Hepatocyte (in vitro differentiated cells): ENCODE data around the gene HYAL2.

Experiments
- EZH2 ChIP-seq: fragments of 200-600 bp; sonication (generic); IDR thresholded peaks from 2 replicates; pipeline ENCODE4 v1.6.1; 2016; ENCODE audit warnings: antibody characterized with exemption, mild to moderate bottlenecking, borderline replicate concordance
- EZH2phosphoT487 ChIP-seq: fragments of 200-600 bp; sonication (generic); IDR thresholded peaks from one replicate; pipeline ENCODE4 v1.6.1; 2018; ENCODE audit warnings: antibody characterized with exemption, mild to moderate bottlenecking, low read depth, moderate library complexity; ENCODE audit not compliant: unreplicated experiment, severe bottlenecking
- TF ChIP-seq, protein P1 (sequence below): fragments of 200-600 bp; sonication (generic); IDR thresholded peaks from 2 replicates; pipeline ENCODE4 v1.5.1; 2016; ENCODE audit warnings: antibody characterized with exemption, mild to moderate bottlenecking; ENCODE audit not compliant: poor library complexity

DNA sequence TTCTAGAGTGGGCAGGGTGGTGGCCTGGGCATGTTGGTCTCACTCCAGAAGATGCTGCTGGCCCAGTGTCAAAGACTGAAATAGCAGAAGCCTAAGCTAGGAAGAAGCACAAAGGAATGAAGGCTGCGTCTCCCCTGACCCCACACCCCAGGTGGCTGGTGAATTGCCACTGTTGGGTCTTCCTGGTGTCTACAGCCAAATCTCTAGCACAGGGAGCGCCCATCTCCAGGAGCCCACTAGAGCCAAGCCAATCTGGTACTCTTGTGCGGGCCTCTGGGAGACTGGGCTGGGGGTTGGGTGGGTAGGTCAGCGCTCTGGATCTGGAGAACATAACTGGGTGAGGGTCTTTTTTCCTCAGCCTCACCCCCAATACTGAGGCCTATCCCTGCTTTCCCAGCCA lies 4.6 kb upstream of the HYAL2 start:
- TF ChIP-seq, protein P1, sequence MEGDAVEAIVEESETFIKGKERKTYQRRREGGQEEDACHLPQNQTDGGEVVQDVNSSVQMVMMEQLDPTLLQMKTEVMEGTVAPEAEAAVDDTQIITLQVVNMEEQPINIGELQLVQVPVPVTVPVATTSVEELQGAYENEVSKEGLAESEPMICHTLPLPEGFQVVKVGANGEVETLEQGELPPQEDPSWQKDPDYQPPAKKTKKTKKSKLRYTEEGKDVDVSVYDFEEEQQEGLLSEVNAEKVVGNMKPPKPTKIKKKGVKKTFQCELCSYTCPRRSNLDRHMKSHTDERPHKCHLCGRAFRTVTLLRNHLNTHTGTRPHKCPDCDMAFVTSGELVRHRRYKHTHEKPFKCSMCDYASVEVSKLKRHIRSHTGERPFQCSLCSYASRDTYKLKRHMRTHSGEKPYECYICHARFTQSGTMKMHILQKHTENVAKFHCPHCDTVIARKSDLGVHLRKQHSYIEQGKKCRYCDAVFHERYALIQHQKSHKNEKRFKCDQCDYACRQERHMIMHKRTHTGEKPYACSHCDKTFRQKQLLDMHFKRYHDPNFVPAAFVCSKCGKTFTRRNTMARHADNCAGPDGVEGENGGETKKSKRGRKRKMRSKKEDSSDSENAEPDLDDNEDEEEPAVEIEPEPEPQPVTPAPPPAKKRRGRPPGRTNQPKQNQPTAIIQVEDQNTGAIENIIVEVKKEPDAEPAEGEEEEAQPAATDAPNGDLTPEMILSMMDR: no peak
- TF ChIP-seq EZH2phosphoT487 (no peak), EZH2 (no peak)
